Gastrocnemius medialis (tissue), 4 donors: Measurements from ENCODE around the gene FAM217B. TPM values are rescaled to one million over a fixed set of nuclear protein-coding genes. Genes with fewer than 3 reads are reported as not detected.

Experiments
- ATAC-seq, 2 donors: fragments of 150-250 bp; one replicate each; pipeline ENCODE4 v1.9.1; 2016
- DNase-seq, 2 donors: peaks; one replicate each; pipeline ENCODE4 v3.0.0-alpha.2; 2019
- H3K27ac ChIP-seq, 4 donors: fragments of 200-600 bp; sonication (generic); 1 replicate in 1 of 4; 2 replicates in 3 of 4; pipeline ENCODE4 v1.5.1; 2016 to 2018; ENCODE audit warnings: mild to moderate bottlenecking in 2 of 4, moderate library complexity in 1 of 4
- H3K27me3 ChIP-seq, 3 donors: fragments of 200-600 bp; sonication (generic) in 2 of 3; 1 replicate in 1 of 3; 2 replicates in 2 of 3; pipeline versions ENCODE4 v1.5.1 to v1.6.0; 2016 to 2019; ENCODE audit warnings: mild to moderate bottlenecking in 1 of 3, moderate library complexity in 1 of 3
- H3K36me3 ChIP-seq, 2 donors: fragments of 200-600 bp; sonication (generic) in 1 of 2; one replicate each; pipeline ENCODE4 v1.5.1; 2017 to 2018
- H3K4me1 ChIP-seq, 2 donors: fragments of 200-600 bp; sonication (generic) in 1 of 2; one replicate each; pipeline ENCODE4 v1.5.1; 2016 to 2017; ENCODE audit warnings: mild to moderate bottlenecking in 2 of 2
- H3K4me3 ChIP-seq, 4 donors: fragments of 200-600 bp; sonication (generic) in 3 of 4; 1 replicate in 1 of 4; 2 replicates in 3 of 4; pipeline ENCODE4 v1.5.1; 2016 to 2019; ENCODE audit warnings: mild to moderate bottlenecking in 2 of 4
- H3K9me3 ChIP-seq, 3 donors: fragments of 200-600 bp; sonication (generic) in 2 of 3; 1 replicate in 1 of 3; 2 replicates in 2 of 3; pipeline ENCODE4 v1.5.1; 2016 to 2019
- POLR2A ChIP-seq, 2 donors: fragments of 450-650 bp; IDR thresholded peaks; one replicate each; pipeline ENCODE4 v1.6.1; 2017; ENCODE audit warnings: antibody characterized with exemption in 2 of 2, mild to moderate bottlenecking in 2 of 2, moderate library complexity in 2 of 2
- in situ Hi-C, 4 donors: fragments of 200-750 bp; cut with MboI; loops; one replicate each; pipeline versions ENCODE4 v1.15.0 to v1.8.0; 2017; ENCODE audit warnings: low sequenced_read_pairs in 4 of 4
- intact Hi-C: fragments of 100-400 bp; cut with DNase I; formaldehyde crosslinking; loops from one replicate; pipeline ENCODE4 v1.15.1; 2023; ENCODE audit warnings: low total_unique reads
- total RNA-seq, 4 donors: library from RNA; depleted of rRNA; stranded (reverse); fragments of >200 nt; gene quantifications; one replicate each; pipeline versions ENCODE4 v1.1.0 to v1.2.3, GENCODE V29; 2016
- TF ChIP-seq, protein P1 (sequence below), 5 experiments: fragments of 450-650 bp in 3 of 5; fragments of 200-600 bp in 2 of 5; sonication (generic) in 2 of 5; IDR thresholded peaks in 4 of 5; conservative IDR thresholded peaks in 1 of 5; 1 replicate in 4 of 5; 2 replicates in 1 of 5; pipeline ENCODE4 v1.5.1; 2016 to 2019; ENCODE audit warnings: antibody characterized with exemption in 5 of 5, mild to moderate bottlenecking in 3 of 5, moderate library complexity in 3 of 5

The FAM217B gene
- total RNA-seq, 4 donors from 2014 or later = 2.8 to 6.9 (median 6.4) TPM

DNA sequence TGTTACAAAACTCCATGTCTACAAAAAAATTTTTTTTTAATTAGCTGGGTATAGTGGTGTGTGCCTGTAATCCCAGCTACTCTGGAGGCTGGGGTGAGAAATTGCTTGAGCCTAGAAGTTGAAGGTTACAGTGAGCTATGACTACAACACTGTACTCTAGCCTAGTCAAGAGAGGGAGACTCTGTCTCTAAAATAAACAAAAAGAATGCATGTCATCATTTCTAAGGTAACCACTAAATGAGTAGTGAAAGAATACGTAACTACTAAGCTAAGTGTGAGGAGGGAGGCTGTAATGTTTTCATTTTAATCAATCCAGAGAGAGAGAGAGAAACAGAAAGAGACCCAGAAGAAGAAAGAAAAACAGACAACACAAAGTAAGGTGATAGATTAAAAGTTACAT is 16.7 kb upstream of the FAM217B start:
- Histone ChIP-seq H3K9me3 (no peaks in the 10 kb centered on the region), H3K27ac (no peak overlapping the region), H3K27me3 (no peaks in the 10 kb centered on the region), H3K4me1 (no peaks in the 10 kb centered on the region), H3K36me3 (no peaks in the 10 kb centered on the region), H3K4me3 (no peak overlapping the region)
- TF ChIP-seq POLR2A (IDR thresholded peaks at IDR 0.05) = no peak
- in situ Hi-C loops = no loop called here
- intact Hi-C loops = no loop called here
- no peak for DNase-seq
- ATAC-seq = no peak

DNA sequence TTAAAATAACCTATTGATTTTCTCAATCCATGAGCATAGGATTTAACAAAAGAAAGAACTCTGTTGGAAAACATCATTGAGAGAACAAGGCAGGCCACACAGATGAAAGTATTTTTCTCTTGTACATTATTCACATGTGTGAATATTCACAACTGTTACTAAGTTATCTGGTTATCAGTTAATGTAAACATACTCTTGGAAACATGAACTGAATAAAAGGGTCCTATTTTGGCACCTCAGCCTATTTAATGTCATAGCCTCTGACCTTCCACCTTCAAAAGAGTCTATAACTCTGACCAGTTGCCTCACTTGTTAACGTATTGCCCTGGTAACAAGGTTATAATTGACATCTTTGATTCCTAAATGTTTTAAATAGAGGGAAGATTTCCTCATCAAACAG is 14.8 kb upstream of the FAM217B start:
- ATAC-seq (no peak), DNase-seq (no peak)
- H3K27ac ChIP-seq = no peak overlapping the region
- no peaks in the 10 kb centered on the region for H3K4me1 ChIP-seq
- in situ Hi-C loops = no loop called here
- H3K27me3 ChIP-seq = no peaks in the 10 kb centered on the region
- no peaks in the 10 kb centered on the region for H3K9me3 ChIP-seq
- no peaks in the 10 kb centered on the region for H3K36me3 ChIP-seq
- H3K4me3 ChIP-seq = no peak overlapping the region
- TF ChIP-seq POLR2A (IDR thresholded peaks at IDR 0.05) = no peak
- TF ChIP-seq, protein P1, sequence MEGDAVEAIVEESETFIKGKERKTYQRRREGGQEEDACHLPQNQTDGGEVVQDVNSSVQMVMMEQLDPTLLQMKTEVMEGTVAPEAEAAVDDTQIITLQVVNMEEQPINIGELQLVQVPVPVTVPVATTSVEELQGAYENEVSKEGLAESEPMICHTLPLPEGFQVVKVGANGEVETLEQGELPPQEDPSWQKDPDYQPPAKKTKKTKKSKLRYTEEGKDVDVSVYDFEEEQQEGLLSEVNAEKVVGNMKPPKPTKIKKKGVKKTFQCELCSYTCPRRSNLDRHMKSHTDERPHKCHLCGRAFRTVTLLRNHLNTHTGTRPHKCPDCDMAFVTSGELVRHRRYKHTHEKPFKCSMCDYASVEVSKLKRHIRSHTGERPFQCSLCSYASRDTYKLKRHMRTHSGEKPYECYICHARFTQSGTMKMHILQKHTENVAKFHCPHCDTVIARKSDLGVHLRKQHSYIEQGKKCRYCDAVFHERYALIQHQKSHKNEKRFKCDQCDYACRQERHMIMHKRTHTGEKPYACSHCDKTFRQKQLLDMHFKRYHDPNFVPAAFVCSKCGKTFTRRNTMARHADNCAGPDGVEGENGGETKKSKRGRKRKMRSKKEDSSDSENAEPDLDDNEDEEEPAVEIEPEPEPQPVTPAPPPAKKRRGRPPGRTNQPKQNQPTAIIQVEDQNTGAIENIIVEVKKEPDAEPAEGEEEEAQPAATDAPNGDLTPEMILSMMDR (IDR thresholded peaks at IDR 0.05 in 4 of 5, conservative IDR thresholded peaks at IDR 0.05 in 1 of 5) = no peak
- intact Hi-C loops = no loop called here

GRCh38 chr20:59925899-59926298 is 14.3 kb upstream of the FAM217B start:
- ATAC-seq = no peak
- in situ Hi-C loops = no loop called here
- H3K4me3 ChIP-seq = no peak overlapping the region

DNA sequence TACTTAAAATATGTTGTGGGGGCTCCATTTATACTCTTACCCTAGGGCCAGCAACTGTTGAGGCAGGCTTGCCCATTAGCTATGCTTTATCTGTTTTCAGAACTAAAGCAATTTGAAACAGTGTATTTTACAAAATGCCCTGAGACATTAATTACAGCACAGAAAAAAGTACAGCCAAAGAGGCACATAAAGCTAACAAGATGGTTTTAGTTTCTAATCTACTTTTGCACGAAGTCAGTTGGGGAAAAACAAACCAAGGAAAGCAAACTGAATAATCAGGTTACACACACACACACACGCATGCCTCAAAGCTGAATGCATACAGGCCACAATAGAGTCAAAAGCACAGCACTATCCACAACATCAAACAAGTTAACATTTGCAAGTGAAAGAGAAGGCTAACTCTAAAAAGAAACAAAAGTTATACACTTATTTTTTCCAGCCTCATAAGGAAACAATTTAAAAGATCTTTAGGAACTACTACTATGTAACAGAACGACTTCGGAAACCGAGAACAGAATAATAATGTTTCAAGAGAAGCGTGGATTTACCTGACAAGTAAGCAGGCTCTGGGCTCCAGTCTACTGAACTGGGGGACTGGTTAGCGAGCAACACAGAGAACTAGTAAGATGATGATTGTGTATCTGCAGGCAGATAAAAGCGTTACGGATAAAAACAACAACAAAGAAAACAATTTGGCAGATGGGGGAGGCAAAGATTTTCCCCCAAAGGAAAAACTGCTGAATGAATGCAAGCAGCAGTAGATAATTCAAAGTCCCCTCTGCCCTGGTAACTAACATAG is 8.5 kb upstream of the FAM217B start:
- peaks cover 7 to 9% of the 10 kb centered on the region in 2 donors for H3K4me1 ChIP-seq
- ATAC-seq (no peak), DNase-seq (no peak)
- no peak overlapping the region for H3K4me3 ChIP-seq
- intact Hi-C loops (no loop called here), in situ Hi-C loops (no loop called here)
- TF ChIP-seq POLR2A (IDR thresholded peaks at IDR 0.05) = no peak
- TF ChIP-seq, protein P1 (IDR thresholded peaks at IDR 0.05 in 4 of 5, conservative IDR thresholded peaks at IDR 0.05 in 1 of 5) = no peak
- H3K9me3 ChIP-seq = no peaks in the 10 kb centered on the region
- no peaks in the 10 kb centered on the region for H3K36me3 ChIP-seq
- H3K27ac ChIP-seq = no peak overlapping the region
- no peaks in the 10 kb centered on the region for H3K27me3 ChIP-seq

More at GRCh38 chr20:59925899-59926298, 14.3 kb upstream of the FAM217B start:
- TF ChIP-seq POLR2A (IDR thresholded peaks at IDR 0.05) = no peak
- intact Hi-C loops = no loop called here
- no peaks in the 10 kb centered on the region for H3K4me1 ChIP-seq
- H3K9me3 ChIP-seq = no peaks in the 10 kb centered on the region
- no peaks in the 10 kb centered on the region for H3K36me3 ChIP-seq
- no peaks in the 10 kb centered on the region for H3K27me3 ChIP-seq
- no peak overlapping the region for H3K27ac ChIP-seq
- DNase-seq = no peak

DNA sequence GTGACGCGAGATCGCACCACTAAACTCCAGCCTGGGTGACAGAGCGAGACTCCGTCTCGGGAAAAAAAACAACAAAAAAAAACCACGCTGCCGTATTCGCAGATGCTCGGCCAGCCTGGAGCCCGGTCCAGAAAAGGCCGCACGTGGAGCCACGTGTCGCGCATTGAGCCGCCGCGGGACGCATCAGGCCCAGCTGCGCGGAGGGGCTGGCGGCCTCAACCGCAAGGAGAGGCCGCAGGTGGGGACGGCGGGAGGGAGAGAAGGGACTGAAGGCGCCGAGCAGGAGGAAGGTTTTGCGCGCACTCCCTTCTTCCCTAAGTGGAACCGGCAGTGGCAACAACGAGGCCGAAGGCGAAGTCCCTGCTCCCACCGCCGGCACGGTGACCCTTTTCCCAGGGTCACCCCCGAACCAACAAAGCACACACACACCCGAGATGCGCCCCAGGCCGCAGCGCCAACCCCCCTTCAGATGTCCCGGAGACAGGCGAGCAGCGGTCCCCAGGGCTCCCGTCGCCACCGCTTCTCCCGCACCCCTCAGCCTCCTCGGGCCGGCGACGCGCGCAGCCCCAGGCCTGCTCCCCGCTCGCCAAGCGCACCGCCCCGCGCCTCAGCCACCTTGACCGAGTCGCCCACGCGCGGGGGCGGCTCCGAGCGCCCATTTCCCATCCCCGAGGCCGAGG is 7.4 kb upstream of the FAM217B start:
- Histone ChIP-seq H3K27me3 (no peaks in the 10 kb centered on the region), H3K36me3 (no peaks in the 10 kb centered on the region), H3K4me1 (peaks cover 17 to 20% of the 10 kb centered on the region in 2 donors), H3K4me3 (peak overlapping the region in 3 of 4 donors; percentile 62 to 89 (median 83)), H3K27ac (no peak overlapping the region), H3K9me3 (no peaks in the 10 kb centered on the region)
- TF ChIP-seq, protein P1 (IDR thresholded peaks at IDR 0.05 in 4 of 5, conservative IDR thresholded peaks at IDR 0.05 in 1 of 5) = no peak
- no peak for TF ChIP-seq POLR2A (IDR thresholded peaks at IDR 0.05)
- in situ Hi-C loops = no loop called here
- intact Hi-C loops = no loop called here
- ATAC-seq (no peak), DNase-seq (no peak)
